Activated B cell treated with CpG ODN at 0.5 μM for 24 hours (primary cell): Measurements from ENCODE around the gene SAPCD2. TPM values are rescaled to one million over a fixed set of nuclear protein-coding genes. Genes with fewer than 3 reads are reported as not detected.

ENCODE experiments used
- ATAC-seq: fragments of 200-7000 bp; cut with Tn5 transposase; one replicate; pipeline ENCODE4 v1.10.0; 2021; ENCODE audit warnings: low read depth, mild to moderate bottlenecking, moderate library complexity
- CTCF ChIA-PET: fragments of 350-600 bp; sonication (Branson Sonifier 250); formaldehyde crosslinking; loops from one replicate; lab custom pipeline; 2021; ENCODE audit warnings: antibody characterized with exemption; lab: Charles Lee
- POLR2A ChIA-PET: fragments of 350-600 bp; sonication (Branson Sonifier 250); formaldehyde crosslinking; loops from one replicate; lab custom pipeline; 2021; ENCODE audit warnings: antibody characterized with exemption; lab: Charles Lee
- DNase-seq: peaks from one replicate; pipeline ENCODE4 v3.0.0; 2022
- H3K27ac Mint-ChIP-seq: one replicate; pipeline ENCODE4 v1.8.0; 2020; ENCODE audit warnings: mixed read lengths
- H3K27me3 Mint-ChIP-seq: one replicate; pipeline ENCODE4 v1.8.0; 2021; ENCODE audit warnings: mixed read lengths
- H3K36me3 Mint-ChIP-seq: one replicate; pipeline ENCODE4 v1.8.0; 2021; ENCODE audit warnings: low read depth, mixed read lengths
- H3K4me1 Mint-ChIP-seq: one replicate; pipeline ENCODE4 v1.8.0; 2021; ENCODE audit warnings: mixed read lengths
- H3K4me3 Mint-ChIP-seq: one replicate; pipeline ENCODE4 v1.8.0; 2020; ENCODE audit warnings: mild to moderate bottlenecking, mixed read lengths
- H3K9me3 Mint-ChIP-seq: one replicate; pipeline ENCODE4 v1.8.0; 2020; ENCODE audit warnings: mixed read lengths
- CTCF ChIP-seq: fragments of 200-600 bp; IDR thresholded peaks from one replicate; pipeline ENCODE4 v1.8.0; 2022; ENCODE audit warnings: antibody characterized with exemption, mild to moderate bottlenecking
- intact Hi-C: fragments of 100-400 bp; cut with micrococcal nuclease; formaldehyde crosslinking; loops from one replicate; pipeline ENCODE4 v1.15.1; 2024
- total RNA-seq: library from RNA; stranded (reverse); gene quantifications from 2 replicates; pipeline ENCODE4 v1.2.3, GENCODE V29; 2022

The SAPCD2 gene
- total RNA-seq, 1 donor from 2014 or later = 0.80 TPM

GRCh38 chr9:137049544-137050449, 20.6 kb downstream of the SAPCD2 start:
- no peak for DNase-seq
- H3K4me1 Mint-ChIP-seq = peaks cover 15% of the 10 kb centered on the region
- ATAC-seq = no peak
- H3K4me3 Mint-ChIP-seq = no peak overlapping the region
- ChIA-PET POLR2A (interaction anchor here (1.4 kb wide), 1 partner anchor 80 kb away, joined by 3 read pairs; no protein-coding TSS in a partner anchor), CTCF (no interaction called here)
- TF ChIP-seq CTCF = no peak
- intact Hi-C loops = loop anchor here (10.0 kb wide), 1 partner anchor 75 kb away; no protein-coding TSS in a partner anchor
- no peaks in the 10 kb centered on the region for H3K9me3 Mint-ChIP-seq
- H3K36me3 Mint-ChIP-seq = no peaks in the 10 kb centered on the region
- H3K27me3 Mint-ChIP-seq = peaks cover 32% of the 10 kb centered on the region
- H3K27ac Mint-ChIP-seq = no peak overlapping the region

GRCh38 chr9:137048655-137049543, 21.5 kb downstream of the SAPCD2 start:
- ATAC-seq (no peak), DNase-seq (no peak)
- Mint-ChIP-seq H3K4me3 (no peak overlapping the region), H3K36me3 (no peaks in the 10 kb centered on the region), H3K9me3 (no peaks in the 10 kb centered on the region), H3K4me1 (peaks cover 19% of the 10 kb centered on the region), H3K27ac (no peak overlapping the region), H3K27me3 (peaks cover 36% of the 10 kb centered on the region)
- ChIA-PET CTCF (interaction anchor here (1.0 to 3.1 kb wide), 3 partner anchors 13 to 22 kb away, joined by 3 to 17 read pairs (median 3); partner anchors contain the start of gene SAPCD2), POLR2A (interaction anchor here (1.1 to 1.4 kb wide), 2 partner anchors 38 to 81 kb away, joined by 3 read pairs; partner anchors contain the start of gene MAN1B1)
- intact Hi-C loops = loop anchor here (10.0 kb wide), 1 partner anchor 76 kb away; no protein-coding TSS in a partner anchor
- TF ChIP-seq CTCF = no peak

GRCh38 chr9:137046088-137046787, 24.1 kb downstream of the SAPCD2 start, which contains the start of gene NPDC1:
Gene NPDC1, minus strand, starts transcription at chr9:137046177. Its CDS starts 188 bp downstream, at chr9:137045989.
- TF ChIP-seq CTCF = peak; percentile 72
- DNase-seq (peak; percentile 76), ATAC-seq (peak; percentile 93)
- H3K4me3 Mint-ChIP-seq = peak within 1 kb of the TSS; percentile 2
- no peaks in the 10 kb centered on the region for H3K36me3 Mint-ChIP-seq
- intact Hi-C loops = loop anchor here (1.0 to 10.0 kb wide), 4 partner anchors 21 to 190 kb away; partner anchors contain the start of gene RNF224
- no peak within 1 kb of the TSS for H3K27ac Mint-ChIP-seq
- no peaks in the 10 kb centered on the region for H3K9me3 Mint-ChIP-seq
- POLR2A ChIA-PET = interaction anchor here (0.6 to 1.5 kb wide), 18 partner anchors 11 to 841 kb away, joined by 3 to 14 read pairs (median 4); partner anchors contain the start of genes AJM1, FUT7, LHX3 and MAN1B1
- peaks cover 16% of the 10 kb centered on the region for H3K4me1 Mint-ChIP-seq
- CTCF ChIA-PET = interaction anchor here (0.6 to 3.1 kb wide), 34 partner anchors 10 to 542 kb away, joined by 3 to 21 read pairs (median 4); partner anchors contain the start of genes AJM1, CYSRT1, FUT7 and LCN8
- H3K27me3 Mint-ChIP-seq = peaks cover 34% of the 10 kb centered on the region

GRCh38 chr9:137045294-137046087, 24.9 kb downstream of the SAPCD2 start:
- no peak for TF ChIP-seq CTCF
- Mint-ChIP-seq H3K4me3 (no peak overlapping the region), H3K36me3 (no peaks in the 10 kb centered on the region), H3K27me3 (peaks cover 33% of the 10 kb centered on the region), H3K9me3 (no peaks in the 10 kb centered on the region), H3K27ac (no peak overlapping the region), H3K4me1 (peaks cover 16% of the 10 kb centered on the region)
- intact Hi-C loops = loop anchor here (1.0 to 10.0 kb wide), 4 partner anchors 22 to 191 kb away; partner anchors contain the start of gene RNF224
- ChIA-PET CTCF (interaction anchor here (1.3 kb wide), 1 partner anchor 10 kb away, joined by 7 read pairs; no protein-coding TSS in a partner anchor), POLR2A (interaction anchor here (1.0 kb wide), 1 partner anchor 49 kb away, joined by 3 read pairs; the partner anchor contains the start of gene CLIC3)
- no peak for DNase-seq
- no peak for ATAC-seq
